Measurements from ENCODE around the gene SDF2L1. TPM values are rescaled to one million over a fixed set of nuclear protein-coding genes. Genes with fewer than 3 reads are reported as not detected.
A peak's percentile ranks its signal among the peaks of the same experiment; 100 is the strongest.
"Not testable (repeated sequence)": the region's sequence is repeated elsewhere in the genome, so short reads cannot be mapped to it uniquely, and the experiment has no call there.

The SDF2L1 gene
- 10 to 100 TPM; 78.7 to 79.1 TPM for total RNA-seq

GRCh38 chr22:21641789-21642583 is at the start of gene SDF2L1:
SDF2L1 (plus strand) TSS chr22:21642302; CDS start chr22:21642337, 35 bp downstream.
- H3K27me3 Mint-ChIP-seq: no peaks in the 10 kb centered on the region
- H3K9me3 Mint-ChIP-seq (ENCODE audit: low read depth): no peaks in the 10 kb centered on the region

DNA sequence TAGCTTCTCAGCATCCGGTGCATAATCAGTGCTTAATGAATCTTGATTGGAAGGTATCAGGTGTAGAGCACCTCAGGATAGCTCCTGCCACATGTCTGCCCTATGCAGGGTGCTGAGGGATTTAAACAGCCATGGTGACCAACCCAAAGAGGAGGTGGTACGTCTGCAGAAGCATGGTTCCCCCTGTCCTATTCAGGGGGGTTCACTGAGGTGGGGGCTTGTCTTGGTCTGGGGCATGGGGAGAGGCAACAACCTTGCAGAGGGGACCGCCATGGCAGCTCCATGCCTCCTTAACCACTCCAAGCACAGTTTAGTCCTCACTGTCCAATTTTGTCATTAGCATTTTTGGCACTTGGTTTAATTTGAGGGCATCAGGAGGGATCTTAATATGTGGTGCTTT is 49.7 kb upstream of the SDF2L1 start:
- CTCF ChIA-PET: interaction anchor here (1.3 kb wide), 1 partner anchor 14 kb away, joined by 4 read pairs; no protein-coding TSS in a partner anchor
- Mint-ChIP-seq H3K9me3 (ENCODE audit: low read depth) (no peaks in the 10 kb centered on the region), H3K4me3 (no peak overlapping the region), H3K36me3 (peaks cover 48% of the 10 kb centered on the region), H3K27ac (no peak overlapping the region), H3K27me3 (no peaks in the 10 kb centered on the region), H3K4me1 (peaks cover 44% of the 10 kb centered on the region)
- DNase-seq (no peak), ATAC-seq (no peak)

More at GRCh38 chr22:21641789-21642583, at the start of gene SDF2L1:
- Mint-ChIP-seq H3K36me3 (peaks cover 17% of the 10 kb centered on the region), H3K4me1 (peaks cover 33% of the 10 kb centered on the region), H3K27ac (peak within 1 kb of the TSS; percentile 90), H3K4me3 (peak within 1 kb of the TSS; percentile 83)
- CTCF ChIA-PET: interaction anchor here (1.0 to 9.7 kb wide), 19 partner anchors 10 to 539 kb away, joined by 3 to 241 read pairs (median 6); partner anchors contain the start of genes CCDC116, PPIL2, PPM1F and UBE2L3
- peak; percentile 98 for ATAC-seq
- peak; percentile 99 for DNase-seq

DNA sequence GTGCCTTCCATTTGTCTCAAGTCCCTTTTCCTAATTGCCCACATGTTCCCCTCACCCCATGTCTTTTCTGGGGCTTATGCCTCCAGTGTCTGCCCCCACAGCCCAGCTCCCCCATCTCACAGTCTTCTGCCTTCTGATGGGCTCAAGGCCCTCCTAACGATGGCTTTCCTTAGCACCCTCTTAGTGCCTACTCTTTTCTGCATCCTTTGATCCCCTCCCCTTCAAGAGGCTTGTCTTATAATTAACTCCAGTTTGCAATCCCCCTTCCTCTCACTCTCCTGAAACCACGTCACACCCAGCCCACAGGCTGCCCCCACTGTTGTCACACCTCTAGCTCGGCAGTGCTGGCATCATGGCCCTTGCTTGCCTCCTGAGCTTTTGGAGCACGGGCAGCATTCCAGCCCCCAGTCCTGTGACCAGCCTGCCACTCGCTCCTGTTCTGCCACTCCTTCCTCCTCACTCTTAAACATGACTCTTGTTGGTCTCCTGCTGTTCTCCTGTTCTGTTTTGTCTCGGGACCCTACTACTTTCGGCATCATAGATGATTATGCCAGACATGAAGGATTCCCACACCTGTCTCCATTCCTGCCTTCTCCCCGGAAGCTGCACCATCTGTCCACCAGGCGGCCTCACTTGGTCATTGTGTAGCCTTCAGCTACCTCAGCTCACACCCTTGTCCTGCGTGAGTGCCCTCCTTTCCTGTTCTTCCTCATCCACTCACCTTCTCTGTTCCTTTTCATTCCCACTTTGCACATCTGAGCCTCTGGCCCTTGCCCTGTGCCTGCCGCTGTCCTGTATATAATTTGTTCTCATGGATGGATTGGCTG is 48.5 kb upstream of the SDF2L1 start:
- CTCF ChIA-PET: interaction anchor here (1.1 to 1.5 kb wide), 3 partner anchors 12 to 50 kb away, joined by 3 to 4 read pairs (median 3); no protein-coding TSS in a partner anchor
- ATAC-seq: no peak
- H3K27ac Mint-ChIP-seq: peak overlapping the region; percentile 12
- H3K36me3 Mint-ChIP-seq: peaks cover 49% of the 10 kb centered on the region
- H3K4me1 Mint-ChIP-seq: peaks cover 40% of the 10 kb centered on the region
- no peaks in the 10 kb centered on the region for H3K9me3 Mint-ChIP-seq (ENCODE audit: low read depth)
- no peak for DNase-seq
- no peak overlapping the region for H3K4me3 Mint-ChIP-seq
- no peaks in the 10 kb centered on the region for H3K27me3 Mint-ChIP-seq

GRCh38 chr22:21594865-21595452 is 47.1 kb upstream of the SDF2L1 start:
- DNase-seq (no peak), ATAC-seq (no peak)
- Mint-ChIP-seq H3K27ac (no peak overlapping the region), H3K27me3 (no peaks in the 10 kb centered on the region), H3K4me1 (peaks cover 39% of the 10 kb centered on the region), H3K36me3 (peaks cover 50% of the 10 kb centered on the region), H3K4me3 (no peak overlapping the region), H3K9me3 (ENCODE audit: low read depth) (no peaks in the 10 kb centered on the region)
- CTCF ChIA-PET: interaction anchor here (1.5 kb wide), 1 partner anchor 49 kb away, joined by 3 read pairs; no protein-coding TSS in a partner anchor

DNA sequence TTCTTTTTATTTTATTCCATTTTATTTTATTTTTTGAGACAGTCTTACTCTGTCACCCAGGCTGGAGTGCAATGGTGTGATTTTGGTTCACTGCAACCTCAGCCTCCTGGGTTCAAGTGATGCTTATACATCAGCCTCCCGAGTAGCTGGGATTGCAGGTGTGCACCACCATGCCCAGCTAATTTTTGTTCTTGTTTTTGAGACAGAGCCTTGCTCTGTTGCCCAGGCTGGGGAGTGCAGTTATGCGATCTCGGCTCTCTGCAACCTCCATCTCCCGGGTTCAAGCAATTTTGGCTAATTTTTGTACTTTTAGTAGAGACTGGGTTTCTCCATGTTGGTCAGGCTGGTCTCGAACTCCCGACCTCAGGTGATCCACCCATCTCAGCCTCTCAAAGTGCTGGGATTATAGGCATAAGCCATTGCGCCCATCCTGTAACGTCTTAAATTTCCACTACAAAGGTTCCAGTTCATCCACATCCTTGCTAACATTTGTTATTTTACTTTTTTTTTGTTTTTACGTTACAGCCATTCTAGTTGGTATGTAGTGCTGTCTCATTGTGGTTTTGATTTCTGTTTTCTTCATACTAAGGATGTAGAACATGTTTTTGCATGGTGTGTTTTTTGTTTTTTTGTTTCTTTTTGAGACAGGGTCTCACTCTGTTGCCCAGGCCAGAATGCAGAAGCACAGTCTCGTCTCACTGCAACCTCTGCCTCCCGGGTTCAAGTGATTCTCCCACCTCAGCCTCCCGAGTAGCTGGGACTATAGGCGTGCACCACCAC is 45.6 kb upstream of the SDF2L1 start:
- DNase-seq; ATAC-seq; H3K9me3 Mint-ChIP-seq (ENCODE audit: low read depth); H3K4me3 Mint-ChIP-seq; H3K27me3 Mint-ChIP-seq; H3K27ac Mint-ChIP-seq: not testable (repeated sequence)
- Mint-ChIP-seq H3K36me3 (peaks cover 50% of the 10 kb centered on the region), H3K4me1 (peaks cover 30% of the 10 kb centered on the region)
- CTCF ChIA-PET: interaction anchor here (1.0 to 1.2 kb wide), 2 partner anchors 33 to 50 kb away, joined by 3 to 5 read pairs; partner anchors contain the start of gene YDJC

- Mint-ChIP-seq H3K27ac (no peak overlapping the region), H3K36me3 (peaks cover 45% of the 10 kb centered on the region), H3K4me3 (no peak overlapping the region), H3K27me3 (no peaks in the 10 kb centered on the region), H3K9me3 (ENCODE audit: low read depth) (no peaks in the 10 kb centered on the region), H3K4me1 (peaks cover 30% of the 10 kb centered on the region)
- ATAC-seq (no peak), DNase-seq (no peak)
- CTCF ChIA-PET: interaction anchor here (0.9 to 1.3 kb wide), 2 partner anchors 9 to 44 kb away, joined by 3 to 4 read pairs; no protein-coding TSS in a partner anchor
Observed at GRCh38 chr22:21598302-21598701, 43.8 kb upstream of the SDF2L1 start.

GRCh38 chr22:21599053-21599893 is 42.8 kb upstream of the SDF2L1 start:
- CTCF ChIA-PET: interaction anchor here (1.3 kb wide), 1 partner anchor 43 kb away, joined by 3 read pairs; no protein-coding TSS in a partner anchor
- H3K9me3 Mint-ChIP-seq (ENCODE audit: low read depth): no peaks in the 10 kb centered on the region
- H3K4me1 Mint-ChIP-seq: peaks cover 21% of the 10 kb centered on the region
- DNase-seq (no peak), ATAC-seq (no peak)
- H3K27me3 Mint-ChIP-seq: no peaks in the 10 kb centered on the region
- H3K36me3 Mint-ChIP-seq: peaks cover 35% of the 10 kb centered on the region
- H3K4me3 Mint-ChIP-seq: no peak overlapping the region
- H3K27ac Mint-ChIP-seq: peak overlapping the region; percentile 4

- Mint-ChIP-seq H3K4me1 (peaks cover 34% of the 10 kb centered on the region), H3K27ac (no peak overlapping the region), H3K36me3 (peaks cover 11% of the 10 kb centered on the region), H3K27me3 (no peaks in the 10 kb centered on the region), H3K9me3 (ENCODE audit: low read depth) (no peaks in the 10 kb centered on the region), H3K4me3 (no peak overlapping the region)
- CTCF ChIA-PET: interaction anchor here (1.0 to 1.4 kb wide), 2 partner anchors 8 to 11 kb away, joined by 3 read pairs; no protein-coding TSS in a partner anchor
- no peak for DNase-seq
- no peak for ATAC-seq
Observed at GRCh38 chr22:21602579-21602978, 39.5 kb upstream of the SDF2L1 start.

GRCh38 chr22:21603973-21604372 is 38.1 kb upstream of the SDF2L1 start:
- H3K4me1 Mint-ChIP-seq: peaks cover 26% of the 10 kb centered on the region
- H3K27ac Mint-ChIP-seq: no peak overlapping the region
- peaks cover 7% of the 10 kb centered on the region for H3K36me3 Mint-ChIP-seq
- H3K9me3 Mint-ChIP-seq (ENCODE audit: low read depth): no peaks in the 10 kb centered on the region
- CTCF ChIA-PET: interaction anchor here (0.7 to 1.8 kb wide), 4 partner anchors 12 to 714 kb away, joined by 3 to 6 read pairs (median 4); partner anchors contain the start of gene YDJC
- no peak overlapping the region for H3K4me3 Mint-ChIP-seq
- DNase-seq (no peak), ATAC-seq (no peak)
- H3K27me3 Mint-ChIP-seq: no peaks in the 10 kb centered on the region

DNA sequence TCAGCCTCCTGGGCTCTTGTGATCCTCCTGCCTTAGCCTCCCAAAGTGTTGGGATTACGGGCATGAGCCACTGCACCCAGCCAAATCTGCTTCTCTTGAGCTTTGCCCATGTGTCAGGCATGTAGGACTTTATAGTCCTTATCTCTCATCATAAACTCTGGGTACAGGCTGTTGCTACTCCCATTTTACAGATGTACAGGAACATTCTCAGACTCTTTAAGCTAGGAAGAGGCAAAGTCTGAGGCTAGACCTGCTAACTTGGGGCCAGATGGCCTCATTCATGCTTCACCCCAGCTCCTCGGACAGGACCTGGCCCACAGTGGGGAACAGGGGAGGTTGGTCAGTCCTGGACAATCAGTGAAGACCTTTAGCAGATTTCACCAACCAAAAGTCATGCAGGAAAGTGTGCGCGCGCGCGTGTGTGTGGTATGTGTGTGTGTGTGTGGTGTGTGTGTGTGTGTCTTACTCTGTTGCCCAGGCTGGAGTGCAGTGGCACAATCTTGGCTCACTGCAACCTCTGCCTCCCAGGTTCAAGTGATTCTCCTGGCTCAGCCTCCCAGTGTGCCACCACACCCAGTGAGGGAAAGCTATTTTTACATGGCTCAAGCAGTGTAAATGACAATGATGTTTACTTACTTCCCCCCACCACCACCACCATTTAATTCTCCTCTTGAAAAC is 36.1 kb upstream of the SDF2L1 start:
- peaks cover 8% of the 10 kb centered on the region for H3K36me3 Mint-ChIP-seq
- ATAC-seq (no peak), DNase-seq (no peak)
- no peaks in the 10 kb centered on the region for H3K9me3 Mint-ChIP-seq (ENCODE audit: low read depth)
- CTCF ChIA-PET: interaction anchor here (1.2 to 1.5 kb wide), 3 partner anchors 11 to 41 kb away, joined by 3 to 4 read pairs (median 3); no protein-coding TSS in a partner anchor
- peaks cover 25% of the 10 kb centered on the region for H3K4me1 Mint-ChIP-seq
- H3K4me3 Mint-ChIP-seq: no peak overlapping the region
- no peak overlapping the region for H3K27ac Mint-ChIP-seq
- no peaks in the 10 kb centered on the region for H3K27me3 Mint-ChIP-seq

- CTCF ChIA-PET: interaction anchor here (0.8 to 1.7 kb wide), 5 partner anchors 9 to 40 kb away, joined by 3 to 7 read pairs (median 4); partner anchors contain the start of gene SDF2L1
- Mint-ChIP-seq H3K27me3 (no peaks in the 10 kb centered on the region), H3K27ac (no peak overlapping the region), H3K4me3 (no peak overlapping the region), H3K4me1 (peaks cover 25% of the 10 kb centered on the region), H3K36me3 (peaks cover 14% of the 10 kb centered on the region), H3K9me3 (ENCODE audit: low read depth) (no peaks in the 10 kb centered on the region)
- no peak for ATAC-seq
- no peak for DNase-seq
Observed at GRCh38 chr22:21606775-21607174, 35.3 kb upstream of the SDF2L1 start.

Measured in activated CD8-positive, alpha-beta memory T cell treated with anti-CD3 and anti-CD28 coated beads, Interleukin-2, amount 10 ng/mL, durations not matched to agents 7 days and 5 days (primary cell).